Measurements from ENCODE around the gene SLC7A10.

SLC7A10 gene

GRCh38 chr19:33225458-33225926 lies at the start of gene SLC7A10:
Gene SLC7A10 (minus strand): TSS chr19:33225850. CDS start chr19:33225703, 147 bp downstream.
- DNase-seq, result no peak

GRCh38 chr19:33274663-33275558 lies 49.3 kb upstream of the SLC7A10 start:
- no peak for DNase-seq

GRCh38 chr19:33273881-33274662 lies 48.4 kb upstream of the SLC7A10 start:
- no peak for DNase-seq

GRCh38 chr19:33273065-33273736 lies 47.6 kb upstream of the SLC7A10 start:
- DNase-seq, result no peak

- no peak for DNase-seq
Measured at GRCh38 chr19:33271246-33272021, 45.8 kb upstream of the SLC7A10 start.

GRCh38 chr19:33270769-33271168 lies 45.1 kb upstream of the SLC7A10 start:
- no peak for DNase-seq

- DNase-seq, result no peak
Measured at GRCh38 chr19:33269016-33269415, 43.4 kb upstream of the SLC7A10 start.

- DNase-seq, result no peak
Measured at GRCh38 chr19:33268162-33268991, 42.7 kb upstream of the SLC7A10 start.

GRCh38 chr19:33267706-33268105 lies 42.1 kb upstream of the SLC7A10 start:
- DNase-seq, result no peak

- no peak for DNase-seq
Measured at GRCh38 chr19:33266974-33267484, 41.4 kb upstream of the SLC7A10 start.

- DNase-seq, result no peak
Measured at GRCh38 chr19:33264881-33265445, 39.3 kb upstream of the SLC7A10 start.

- DNase-seq, result no peak
Measured at GRCh38 chr19:33263325-33264023, 37.8 kb upstream of the SLC7A10 start.

GRCh38 chr19:33261511-33262189 lies 36.0 kb upstream of the SLC7A10 start:
- no peak for DNase-seq

GRCh38 chr19:33260628-33261418 lies 35.2 kb upstream of the SLC7A10 start:
- DNase-seq, result no peak

GRCh38 chr19:33259539-33259938 lies 33.9 kb upstream of the SLC7A10 start:
- DNase-seq, result no peak

- DNase-seq, result no peak
Measured at GRCh38 chr19:33257828-33258227, 32.2 kb upstream of the SLC7A10 start.

GRCh38 chr19:33256261-33256660 lies 30.6 kb upstream of the SLC7A10 start:
- DNase-seq, result no peak

- no peak for DNase-seq
Measured at GRCh38 chr19:33255781-33256180, 30.1 kb upstream of the SLC7A10 start.
